NCI-H1436 (cell line): ENCODE results near the gene OR1B1.
"Not testable (repeated sequence)": the region's sequence is repeated elsewhere in the genome, so short reads cannot be mapped to it uniquely, and the experiment has no call there.

ENCODE experiments used
- DNase-seq: peaks from one replicate; lab custom pipeline; 2025; lab: John Stamatoyannopoulos, UW

OR1B1 gene

DNA sequence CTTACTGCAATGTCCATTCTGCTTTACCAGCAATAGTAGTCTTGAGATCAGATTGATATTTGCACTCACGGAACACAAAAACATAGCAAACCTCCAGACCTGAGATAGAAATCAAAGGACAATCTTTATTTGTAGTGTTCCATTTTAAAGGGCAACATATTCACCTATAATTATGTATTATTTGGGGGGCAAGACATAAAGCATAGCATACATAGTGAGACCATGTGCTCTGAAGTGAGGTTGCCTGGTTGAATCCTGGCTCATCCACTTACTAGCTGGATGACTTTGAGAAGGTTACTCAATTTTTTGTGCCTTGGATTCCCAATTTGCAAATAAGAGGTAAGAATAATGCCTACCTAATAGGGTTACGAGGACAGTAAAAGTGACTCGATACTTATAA lies at the start of gene OR1B1:
Gene OR1B1, minus strand, starts transcription at position 101 of the 400 bp plus-strand sequence.
- DNase-seq: no peak

DNA sequence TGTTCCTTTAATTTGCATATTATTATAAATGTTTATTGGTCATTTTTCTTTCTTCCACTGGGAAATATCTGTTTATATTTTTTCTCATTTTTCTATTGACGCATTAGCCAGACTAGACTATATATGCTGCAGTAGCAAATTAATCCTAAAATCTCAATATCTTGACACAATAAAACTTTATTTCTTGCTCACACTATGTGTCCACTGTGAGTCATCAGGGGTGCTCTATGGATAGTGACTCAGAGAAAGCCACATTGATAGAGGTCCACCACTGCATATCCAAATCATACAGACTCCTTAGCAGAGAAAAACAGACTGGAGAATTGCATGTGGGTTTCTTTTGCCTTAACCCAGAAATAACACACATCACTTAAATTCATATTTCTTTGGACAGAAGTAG lies 38.3 kb upstream of the OR1B1 start:
- DNase-seq: no peak

DNA sequence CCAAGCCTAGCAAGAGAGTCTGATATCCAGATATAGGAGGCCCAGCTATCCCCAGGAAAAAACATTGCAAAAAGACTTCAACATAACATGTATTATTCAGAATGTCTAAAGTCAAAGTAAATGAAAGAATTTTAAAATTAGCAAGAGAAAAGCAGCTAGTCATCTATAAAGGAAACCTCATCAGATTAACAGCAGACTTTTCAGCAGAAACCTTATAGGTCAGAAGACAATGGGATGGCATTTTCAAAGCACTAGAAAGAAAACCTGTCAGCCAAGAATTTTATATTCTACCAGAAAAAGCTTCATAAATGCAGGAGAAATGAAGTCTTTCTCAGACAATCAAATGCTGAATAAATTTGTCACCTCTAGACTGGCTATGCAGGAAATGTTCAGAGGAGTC lies 27.4 kb upstream of the OR1B1 start:
- no peak for DNase-seq

DNA sequence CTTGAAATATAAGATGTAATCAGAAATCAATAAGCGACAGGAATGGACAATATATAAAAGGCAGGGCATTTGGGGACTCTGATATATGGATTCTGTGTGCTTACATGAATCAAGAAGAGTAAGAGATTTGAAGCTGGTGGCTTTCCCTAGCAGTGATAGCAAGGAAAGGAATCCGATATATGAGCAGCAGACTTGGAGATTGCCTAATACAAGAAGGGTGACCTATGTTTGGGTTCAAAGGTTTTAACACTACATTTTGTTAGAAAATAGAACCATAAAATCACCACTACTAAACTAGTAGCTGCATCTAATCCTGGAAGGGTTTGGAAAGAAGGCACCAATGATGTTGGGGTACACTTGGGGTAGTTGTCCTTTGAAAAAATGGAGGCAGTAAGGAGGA lies 15.1 kb upstream of the OR1B1 start:
- no peak for DNase-seq

DNA sequence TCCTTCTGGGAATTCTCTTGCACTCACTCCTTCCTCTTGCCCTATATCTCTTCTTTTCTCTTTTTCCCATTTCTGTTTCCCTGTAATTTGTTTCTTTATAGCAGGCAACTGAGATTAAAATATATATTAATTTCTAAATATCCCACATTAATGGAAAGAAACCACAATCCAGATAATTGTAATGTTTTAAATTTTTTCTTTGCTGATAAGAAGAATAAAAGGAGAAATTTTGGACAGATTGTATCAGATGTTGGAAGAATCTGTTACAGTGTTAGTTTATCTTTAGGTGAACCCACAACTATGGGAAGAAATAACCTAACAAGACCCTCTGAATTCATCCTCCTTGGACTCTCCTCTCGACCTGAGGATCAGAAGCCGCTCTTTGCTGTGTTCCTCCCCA lies 4.0 kb upstream of the OR1B1 start, which contains the start of gene OR1L1:
Gene OR1L1, plus strand, starts transcription at position 301 of the 400 bp plus-strand sequence. Its CDS starts 0 bp downstream, at position 301.
- DNase-seq: no peak

DNA sequence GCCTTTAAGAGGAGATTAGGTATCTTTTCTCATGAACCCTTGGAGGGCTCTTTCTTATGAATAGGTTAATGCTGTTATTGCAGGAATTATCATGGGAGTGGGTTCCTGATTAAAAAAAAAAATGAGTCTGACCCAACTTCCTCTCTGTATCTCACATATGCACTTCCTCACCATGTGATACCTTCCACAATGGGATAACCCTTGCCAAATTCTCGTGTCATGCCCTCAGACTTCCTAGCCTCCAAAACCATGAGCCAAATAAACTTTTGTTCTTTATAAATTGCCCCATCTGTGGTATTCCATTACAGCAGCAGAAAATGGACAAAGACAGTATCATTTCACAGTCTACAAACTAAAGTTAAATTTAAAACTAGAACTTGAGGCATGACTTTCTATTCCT lies 1.0 kb downstream of the OR1B1 start:
- no peak for DNase-seq

DNA sequence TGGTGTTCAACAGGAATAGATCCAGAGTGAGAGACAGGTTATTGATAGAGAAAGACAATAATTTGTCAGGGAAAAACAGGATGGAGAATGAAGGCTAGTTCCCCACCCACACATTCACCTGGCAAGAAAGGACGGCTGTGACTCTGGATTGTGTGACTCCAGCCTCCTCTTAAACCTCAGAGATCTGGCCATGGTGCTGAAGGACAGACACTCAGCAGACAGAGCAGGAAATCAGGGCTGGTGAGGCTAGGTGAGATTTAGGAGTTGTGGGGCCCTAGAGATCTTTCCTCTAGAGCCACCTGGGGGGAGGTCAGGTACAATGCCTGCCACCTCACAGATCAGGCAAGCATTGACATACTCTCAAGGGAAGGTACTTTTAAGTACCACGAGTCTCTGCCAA lies 15.2 kb downstream of the OR1B1 start:
- no peak for DNase-seq

DNA sequence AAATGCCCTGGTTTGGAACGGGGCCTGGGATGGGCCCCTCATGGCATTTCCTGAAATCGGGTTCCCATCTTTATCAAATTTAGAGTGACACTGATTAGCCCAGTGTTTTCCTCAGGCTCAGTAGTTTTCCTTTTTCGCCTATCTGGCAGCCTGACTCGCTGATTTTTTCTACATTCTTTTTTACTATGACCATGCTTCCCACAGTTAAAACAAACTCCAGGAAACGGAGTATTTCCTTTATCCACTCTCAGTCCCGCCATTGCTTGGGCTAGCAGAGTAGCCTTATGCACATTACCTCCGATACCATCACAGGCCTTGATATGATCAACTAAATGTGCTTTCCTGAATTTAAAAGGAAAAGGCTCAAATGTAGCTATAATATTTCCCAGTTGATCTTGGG lies 37.4 kb downstream of the OR1B1 start:
- DNase-seq: no peak

DNA sequence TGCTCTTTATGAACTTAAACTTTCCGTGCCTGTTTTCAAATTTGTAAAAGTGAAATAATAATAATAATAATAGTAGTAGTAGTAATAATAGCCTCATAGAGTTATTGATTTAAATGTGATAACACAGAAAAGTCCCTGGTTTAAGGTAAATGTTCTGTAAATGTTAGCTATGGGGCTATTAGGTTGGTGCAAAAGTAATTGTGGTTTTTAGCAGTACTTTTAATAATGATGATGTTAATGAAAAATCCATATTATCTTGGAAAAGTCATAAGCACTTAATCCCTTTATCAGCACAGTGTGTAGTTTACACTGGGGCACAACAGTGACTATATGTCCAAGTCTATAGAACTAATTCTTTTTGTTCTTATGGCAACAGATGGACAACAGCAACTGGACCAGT lies 43.1 kb downstream of the OR1B1 start, which contains the start of gene OR1Q1:
Gene OR1Q1, plus strand, starts transcription at position 377 of the 400 bp plus-strand sequence. Its CDS starts 0 bp downstream, at position 377.
- DNase-seq: no peak

DNA sequence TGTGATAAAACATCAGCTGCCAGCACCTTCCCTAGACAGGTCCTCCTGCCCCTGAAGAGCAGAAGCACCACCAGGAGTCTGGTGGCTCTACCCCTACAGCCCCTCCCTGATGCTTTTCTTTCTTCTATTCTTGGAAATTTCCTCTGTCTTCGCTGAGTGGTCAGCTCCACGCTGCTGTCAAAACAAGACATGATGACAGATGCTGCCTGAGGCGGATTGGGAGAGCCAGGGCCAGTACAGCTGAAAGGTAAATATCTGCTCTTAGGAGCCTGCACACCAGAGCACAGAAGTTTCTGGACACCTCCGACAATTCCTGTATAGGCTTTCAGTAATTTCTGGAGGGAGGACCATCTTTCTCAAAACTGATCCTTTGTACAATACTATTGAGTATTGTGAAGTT lies 47.6 kb downstream of the OR1B1 start:
- DNase-seq: no peak

DNA sequence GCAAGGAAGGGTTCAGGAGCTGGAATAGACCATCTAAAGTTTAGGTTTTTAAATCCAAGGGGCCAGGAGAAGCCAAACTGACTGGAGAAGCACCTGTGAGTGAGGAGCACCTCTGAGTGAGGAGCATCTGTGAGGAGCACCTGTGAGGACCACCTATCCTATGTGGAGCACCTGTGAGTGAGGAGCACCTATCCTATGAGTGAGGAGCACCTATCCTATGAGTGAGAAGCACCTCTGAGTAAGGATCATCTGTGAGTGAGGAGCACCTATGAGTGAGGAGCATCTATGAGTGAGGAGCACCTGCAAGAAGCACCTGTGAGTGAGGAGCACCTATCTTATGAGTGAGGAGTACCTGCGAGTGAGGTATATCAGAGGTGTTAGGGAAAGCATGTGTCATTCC lies 50.8 kb downstream of the OR1B1 start:
- no peak for DNase-seq

DNA sequence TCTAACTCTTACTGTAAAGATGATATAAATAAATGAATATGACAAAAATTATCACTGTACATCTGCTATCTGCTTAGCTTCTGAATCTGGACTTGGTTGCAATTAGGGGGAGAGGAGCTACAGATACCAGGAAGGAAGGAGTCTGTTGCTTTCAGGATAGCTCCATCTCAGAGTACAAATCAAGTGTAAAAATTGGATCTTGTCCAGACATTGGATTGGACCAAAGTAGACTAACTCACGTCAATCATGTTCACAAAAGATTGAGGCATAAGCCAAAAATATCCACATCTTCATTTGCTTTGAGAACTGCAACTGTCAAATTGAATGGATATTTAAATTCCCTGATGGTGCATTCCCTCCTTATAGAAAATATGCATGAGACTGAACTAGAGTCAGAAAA lies 51.7 kb downstream of the OR1B1 start:
- no peak for DNase-seq

DNA sequence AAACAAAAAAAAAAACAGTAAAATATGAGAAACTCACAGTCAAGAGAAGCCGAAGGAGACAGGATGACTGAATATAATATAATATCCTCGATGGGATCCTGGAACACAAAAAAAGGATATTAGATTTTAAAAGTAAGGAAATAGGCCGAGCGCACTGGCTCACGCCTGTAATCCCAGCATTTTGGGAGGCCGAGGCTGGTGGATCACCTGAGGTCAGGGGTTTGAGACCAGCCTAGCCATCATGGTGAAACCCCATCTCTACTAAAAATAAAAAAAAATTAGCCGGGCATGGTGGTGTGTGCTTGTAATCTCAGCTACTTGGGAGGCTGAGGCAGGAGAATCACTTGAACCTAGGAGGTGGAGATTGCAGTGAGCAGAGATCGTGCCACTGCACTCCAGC lies 74.1 kb downstream of the OR1B1 start, which contains the start of gene OR1L8:
Gene OR1L8, minus strand, starts transcription at position 101 of the 400 bp plus-strand sequence. CDS start 14,907 bp downstream, outside the sequence.
- not testable (repeated sequence) for DNase-seq

DNA sequence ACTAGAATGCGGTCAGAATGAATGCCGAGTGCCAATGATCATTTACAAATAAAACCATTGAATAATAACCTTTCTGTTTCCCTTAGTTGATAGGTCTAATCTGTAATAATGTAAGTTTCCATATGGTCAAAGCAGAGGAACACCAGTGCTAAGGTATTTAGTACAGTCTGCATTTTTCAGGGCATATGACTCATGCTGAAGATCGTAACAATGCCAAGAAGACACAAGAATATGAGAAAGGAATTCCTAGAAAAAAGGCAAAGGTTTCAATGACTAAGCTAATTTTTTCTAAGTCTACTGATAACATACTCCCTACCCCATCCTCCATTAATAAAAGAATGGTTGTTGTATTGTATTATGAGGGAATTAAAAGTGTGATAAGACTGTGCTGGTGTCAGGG lies 77.1 kb downstream of the OR1B1 start:
- DNase-seq: no peak

DNA sequence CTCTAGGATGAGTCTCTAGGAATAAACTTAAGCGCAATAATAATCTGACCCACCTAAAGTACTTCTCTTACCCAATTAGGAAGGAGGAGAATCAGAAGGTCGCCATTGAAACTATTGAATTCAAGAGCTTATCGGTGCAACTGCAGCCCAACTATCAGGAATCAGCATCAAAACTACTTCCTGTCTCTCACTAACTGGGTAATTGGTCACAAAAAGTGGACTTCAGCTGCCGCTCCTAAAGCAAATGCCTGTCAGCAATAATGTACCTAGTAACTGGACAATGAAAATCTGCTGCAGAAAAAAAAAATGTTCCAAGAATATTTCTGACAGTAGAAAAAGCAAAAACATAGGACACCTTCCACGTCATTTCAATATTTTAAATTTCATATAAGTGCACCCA lies 77.6 kb downstream of the OR1B1 start:
- no peak for DNase-seq
